Measurements from ENCODE around the gene FERMT1.

GRCh38 chr20:6075428-6076219 is 47.2 kb downstream of the FERMT1 start:
- TF ChIP-seq, protein P1, sequence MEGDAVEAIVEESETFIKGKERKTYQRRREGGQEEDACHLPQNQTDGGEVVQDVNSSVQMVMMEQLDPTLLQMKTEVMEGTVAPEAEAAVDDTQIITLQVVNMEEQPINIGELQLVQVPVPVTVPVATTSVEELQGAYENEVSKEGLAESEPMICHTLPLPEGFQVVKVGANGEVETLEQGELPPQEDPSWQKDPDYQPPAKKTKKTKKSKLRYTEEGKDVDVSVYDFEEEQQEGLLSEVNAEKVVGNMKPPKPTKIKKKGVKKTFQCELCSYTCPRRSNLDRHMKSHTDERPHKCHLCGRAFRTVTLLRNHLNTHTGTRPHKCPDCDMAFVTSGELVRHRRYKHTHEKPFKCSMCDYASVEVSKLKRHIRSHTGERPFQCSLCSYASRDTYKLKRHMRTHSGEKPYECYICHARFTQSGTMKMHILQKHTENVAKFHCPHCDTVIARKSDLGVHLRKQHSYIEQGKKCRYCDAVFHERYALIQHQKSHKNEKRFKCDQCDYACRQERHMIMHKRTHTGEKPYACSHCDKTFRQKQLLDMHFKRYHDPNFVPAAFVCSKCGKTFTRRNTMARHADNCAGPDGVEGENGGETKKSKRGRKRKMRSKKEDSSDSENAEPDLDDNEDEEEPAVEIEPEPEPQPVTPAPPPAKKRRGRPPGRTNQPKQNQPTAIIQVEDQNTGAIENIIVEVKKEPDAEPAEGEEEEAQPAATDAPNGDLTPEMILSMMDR (IDR thresholded peaks at IDR 0.05): no peak
- no peak for TF ChIP-seq POLR2A (IDR thresholded peaks at IDR 0.05)

All from tibial nerve (tissue), 3 donors.